Psoas muscle (tissue), 8 donors: ENCODE data around the gene PGM5. TPM values are rescaled to one million over a fixed set of nuclear protein-coding genes. Genes with fewer than 3 reads are reported as not detected.

Experiments
- ATAC-seq, 4 donors: fragments of 200-7000 bp; cut with Tn5 transposase; one replicate each; pipeline ENCODE4 v1.9.1; 2020; ENCODE audit warnings: moderate library complexity in 3 of 4, mild to moderate bottlenecking in 2 of 4
- DNase-seq, 2 donors: peaks; one replicate each; pipeline ENCODE4 v3.0.0-alpha.2; 2020
- H3K27ac ChIP-seq: fragments of 200-600 bp; one replicate; pipeline ENCODE4 v1.8.0; 2022
- H3K27me3 ChIP-seq, 3 donors: fragments of 200-600 bp in 1 of 3; one replicate each; pipeline versions ENCODE4 v1.6.1 to v1.8.0; 2013 to 2022; ENCODE audit warnings: low read length in 2 of 3, mild to moderate bottlenecking in 2 of 3, moderate library complexity in 1 of 3; ENCODE audit not compliant: insufficient read depth in 3 of 3
- H3K36me3 ChIP-seq, 2 donors: fragments of 200-600 bp in 1 of 2; one replicate each; pipeline versions ENCODE4 v1.6.1 to v1.8.0; 2013 to 2022; ENCODE audit warnings: low read depth in 1 of 2, mild to moderate bottlenecking in 1 of 2, moderate library complexity in 1 of 2; ENCODE audit not compliant: insufficient read depth in 1 of 2
- H3K4me1 ChIP-seq: fragments of 200-600 bp; one replicate; pipeline ENCODE4 v1.8.0; 2022
- H3K4me3 ChIP-seq: fragments of 200-600 bp; one replicate; pipeline ENCODE4 v1.8.0; 2022; ENCODE audit warnings: mild to moderate bottlenecking
- H3K9me3 ChIP-seq: fragments of 200-600 bp; one replicate; pipeline ENCODE4 v1.8.0; 2022
- WGBS, 3 donors: extraction: QIAGEN DNeasy Blood & Tissue Kit; methylation state at CpG; one replicate each; pipeline versions ENCODE4 v1.1.6 to v1.1.7; 2013; 5-methylcytosine and 5-hydroxymethylcytosine counted together
- intact Hi-C, 2 donors: fragments of 100-400 bp; cut with DNase I; formaldehyde crosslinking; loops; one replicate each; pipeline versions ENCODE4 v1.11.0 to v1.14.2; 2022
- polyA plus RNA-seq, 3 donors: library from polyadenylated mRNA; stranded (reverse); fragments of 200-250 nt; gene quantifications; one replicate each; pipeline ENCODE4 v1.2.3, GENCODE V29; 2013
- total RNA-seq, 4 donors: library from RNA; stranded (reverse); fragmentation: NEBNext Ultra II Directional in 2 of 4; extraction: Animal tissue kit (Norgen Biotek cat#: 25700) in 2 of 4; gene quantifications; one replicate each; pipeline versions ENCODE4 v1.2.1 to v1.2.4, GENCODE V29; 2021 to 2023
- TF ChIP-seq, protein P1 (sequence below): fragments of 200-600 bp; IDR thresholded peaks from one replicate; pipeline ENCODE4 v1.8.0; 2022; ENCODE audit warnings: antibody characterized with exemption
- donor health status: healthy with polysubstance abuse.
- donor health status: DM: no; HTN: no; CAD: no; lungs with moderate emphysema.
- donor health status: Bipolar disorder and iron deficiency.
- donor health status: healthy.
- donor health status: DM: yes; HTN: yes; CAD: no.
- donor health status: DM: no; HTN: no; CAD: no.
- donor health status: DM: no; HTN: no; CAD: no.
- donor health status: DM: yes; HTN: yes; CAD: no.

PGM5 gene
- total and polyA plus RNA-seq, 7 donors, result 3.7 to 54.2 (median 15.0) TPM

DNA sequence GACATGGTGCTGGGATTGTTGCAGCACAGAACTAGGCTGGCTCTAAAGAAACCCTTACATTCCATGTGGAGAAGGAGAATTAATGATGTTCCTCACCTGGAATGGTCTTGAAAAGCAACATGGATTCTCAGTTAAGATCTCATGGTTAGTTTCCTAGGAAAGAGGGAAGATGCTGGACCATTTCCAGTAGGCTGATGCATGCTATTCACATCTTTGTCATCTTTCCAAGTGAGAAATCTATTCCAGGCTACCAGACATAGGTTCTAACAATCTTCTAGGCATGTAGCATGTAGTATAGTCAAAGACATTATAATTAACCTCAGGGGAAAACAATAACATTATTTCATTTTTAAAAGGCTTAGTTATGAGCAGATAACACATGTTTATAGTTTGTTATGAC, 139.9 kb downstream of the PGM5 start:
- ATAC-seq (no peak), DNase-seq (no peak)
- Histone ChIP-seq H3K4me3 (no peak overlapping the region), H3K4me1 (peaks cover 7% of the 10 kb centered on the region), H3K9me3 (no peaks in the 10 kb centered on the region), H3K27me3 (no peaks in the 10 kb centered on the region), H3K27ac (no peak overlapping the region), H3K36me3 (peaks cover 2 to 9% of the 10 kb centered on the region in 2 donors)
- TF ChIP-seq, protein P1, sequence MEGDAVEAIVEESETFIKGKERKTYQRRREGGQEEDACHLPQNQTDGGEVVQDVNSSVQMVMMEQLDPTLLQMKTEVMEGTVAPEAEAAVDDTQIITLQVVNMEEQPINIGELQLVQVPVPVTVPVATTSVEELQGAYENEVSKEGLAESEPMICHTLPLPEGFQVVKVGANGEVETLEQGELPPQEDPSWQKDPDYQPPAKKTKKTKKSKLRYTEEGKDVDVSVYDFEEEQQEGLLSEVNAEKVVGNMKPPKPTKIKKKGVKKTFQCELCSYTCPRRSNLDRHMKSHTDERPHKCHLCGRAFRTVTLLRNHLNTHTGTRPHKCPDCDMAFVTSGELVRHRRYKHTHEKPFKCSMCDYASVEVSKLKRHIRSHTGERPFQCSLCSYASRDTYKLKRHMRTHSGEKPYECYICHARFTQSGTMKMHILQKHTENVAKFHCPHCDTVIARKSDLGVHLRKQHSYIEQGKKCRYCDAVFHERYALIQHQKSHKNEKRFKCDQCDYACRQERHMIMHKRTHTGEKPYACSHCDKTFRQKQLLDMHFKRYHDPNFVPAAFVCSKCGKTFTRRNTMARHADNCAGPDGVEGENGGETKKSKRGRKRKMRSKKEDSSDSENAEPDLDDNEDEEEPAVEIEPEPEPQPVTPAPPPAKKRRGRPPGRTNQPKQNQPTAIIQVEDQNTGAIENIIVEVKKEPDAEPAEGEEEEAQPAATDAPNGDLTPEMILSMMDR, result no peak
- intact Hi-C loops, result no loop called here

DNA sequence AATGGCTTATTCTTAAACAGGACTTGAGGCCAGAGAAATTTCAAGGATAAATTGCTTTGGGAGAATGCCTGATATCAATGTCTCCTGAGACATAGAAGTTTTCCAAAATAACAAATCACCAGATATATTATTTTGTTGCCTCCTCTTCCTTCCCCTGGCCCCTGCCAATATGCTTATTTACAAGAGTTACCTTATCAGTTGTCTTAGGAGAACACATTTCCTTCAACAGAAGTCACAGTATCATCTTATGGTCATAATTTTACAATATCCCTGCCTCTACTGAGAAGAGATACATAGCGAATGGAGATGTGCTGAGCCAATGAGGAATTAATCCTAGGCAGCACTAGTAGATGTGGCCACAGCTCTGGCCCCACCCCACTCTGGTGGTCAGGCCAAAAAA, 141.2 kb downstream of the PGM5 start:
- ATAC-seq (no peak), DNase-seq (no peak)
- Histone ChIP-seq H3K27ac (no peak overlapping the region), H3K36me3 (peaks cover 0 to 16% of the 10 kb centered on the region in 2 donors), H3K27me3 (no peaks in the 10 kb centered on the region), H3K4me3 (no peak overlapping the region), H3K4me1 (peaks cover 14% of the 10 kb centered on the region), H3K9me3 (no peaks in the 10 kb centered on the region)
- intact Hi-C loops, result no loop called here
- TF ChIP-seq, protein P1, result no peak
- WGBS, 3 donors, result 83 to 95% (median 88%) methylated on average over 1 of the region's 1 CpG

- TF ChIP-seq, protein P1, result no peak
- no peak for ATAC-seq
- H3K27me3 ChIP-seq, result no peaks in the 10 kb centered on the region
- H3K9me3 ChIP-seq, result no peaks in the 10 kb centered on the region
- H3K4me3 ChIP-seq, result no peak overlapping the region
- intact Hi-C loops, result no loop called here
- peaks cover 0 to 20% of the 10 kb centered on the region in 2 donors for H3K36me3 ChIP-seq
- H3K27ac ChIP-seq, result no peak overlapping the region
- H3K4me1 ChIP-seq, result peaks cover 14% of the 10 kb centered on the region
- no peak for DNase-seq
- 91 to 93% (median 92%) methylated on average over 2 of the region's 2 CpGs for WGBS, 3 donors
Measured at GRCh38 chr9:68498816-68499215, 142.4 kb downstream of the PGM5 start.

GRCh38 chr9:68500457-68501381, 144.3 kb downstream of the PGM5 start:
- H3K9me3 ChIP-seq, result no peaks in the 10 kb centered on the region
- H3K4me3 ChIP-seq, result no peak overlapping the region
- 50 to 64% (median 54%) methylated on average over 9 of the region's 9 CpGs for WGBS, 3 donors
- H3K36me3 ChIP-seq, result peaks cover 0 to 20% of the 10 kb centered on the region in 2 donors
- TF ChIP-seq, protein P1, result no peak
- DNase-seq, result no peak
- peak overlapping the region; percentile 43 for H3K27ac ChIP-seq
- peaks cover 14% of the 10 kb centered on the region for H3K4me1 ChIP-seq
- intact Hi-C loops, result loop anchor here in 1 of 2 donors (5.0 kb wide), 1 partner anchor 62 kb away; no protein-coding TSS in a partner anchor
- peak; percentile 71 to 93 (median 90) for ATAC-seq
- no peaks in the 10 kb centered on the region for H3K27me3 ChIP-seq
